ENCODE results near the gene CEP152.

DNA sequence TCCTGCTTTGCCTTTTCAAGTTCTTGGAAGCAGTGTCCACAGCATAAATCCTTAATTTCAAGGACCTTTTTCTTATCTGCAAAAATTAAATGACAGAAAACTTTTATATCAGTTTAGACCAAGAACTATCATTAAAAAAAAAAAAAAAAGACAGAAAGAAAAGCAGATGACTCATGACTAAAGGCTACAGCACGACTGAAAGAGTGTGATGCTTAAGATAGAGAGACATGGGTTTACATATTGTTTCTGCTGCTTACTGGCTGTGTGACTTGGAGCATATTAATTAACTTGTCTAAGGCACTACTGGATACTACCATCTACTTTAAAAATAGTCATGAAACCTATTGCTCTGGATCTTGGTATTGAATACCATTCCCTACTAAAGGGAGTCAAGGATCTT is 62.3 kb downstream of the CEP152 start:
- TF ChIP-seq EP300 (IDR thresholded peaks at IDR 0.05; ENCODE audit: borderline replicate concordance in 1 of 2, control insufficient read depth in 1 of 2, low read depth in 2 of 2, low read length in 2 of 2) (no peak), CTCF (IDR thresholded peaks at IDR 0.05 in 2 of 3, conservative IDR thresholded peaks at IDR 0.05 in 1 of 3; ENCODE audit: control insufficient read depth in 2 of 3, extremely low read depth in 1 of 3, insufficient read depth in 1 of 3, low read depth in 3 of 3, low read length in 3 of 3) (no peak), RAD21 (IDR thresholded peaks at IDR 0.05; ENCODE audit: insufficient read depth, low read depth, low read length) (no peak), NFXL1 (IDR thresholded peaks at IDR 0.05; ENCODE audit: borderline replicate concordance) (no peak), ZBED1 (IDR thresholded peaks at IDR 0.05; ENCODE audit: borderline replicate concordance) (no peak), BCL11A (IDR thresholded peaks at IDR 0.05; ENCODE audit: low read depth, low read length) (no peak), PBX3 (IDR thresholded peaks at IDR 0.05; ENCODE audit: insufficient replicate concordance, low read depth, low read length) (no peak), USF2 (IDR thresholded peaks at IDR 0.05; ENCODE audit: borderline replicate concordance, low read depth, low read length) (no peak), FOXM1 (IDR thresholded peaks at IDR 0.05; ENCODE audit: low read depth, low read length) (no peak), SREBF2 (IDR thresholded peaks at IDR 0.05; ENCODE audit: low read length) (no peak)
